Fibroblast of pulmonary artery (primary cell): ENCODE results near the gene ZFX.

Experiments
- DNase-seq: peaks from one replicate; pipeline ENCODE4 v3.0.0-alpha.2; 2010; ENCODE audit warnings: low read depth
- H3K4me3 ChIP-seq: replicated peaks from 2 replicates; pipeline ENCODE4 v1.5.1; 2011; ENCODE audit warnings: low read depth, mild to moderate bottlenecking, control low read depth, low read length, moderate library complexity
- TF ChIP-seq, protein P1 (sequence below): IDR thresholded peaks from 2 replicates; pipeline ENCODE4 v1.5.1; 2011; ENCODE audit warnings: mild to moderate bottlenecking, control low read depth, low read length, inconsistent platforms; ENCODE audit errors: missing control alignments

Gene ZFX

DNA sequence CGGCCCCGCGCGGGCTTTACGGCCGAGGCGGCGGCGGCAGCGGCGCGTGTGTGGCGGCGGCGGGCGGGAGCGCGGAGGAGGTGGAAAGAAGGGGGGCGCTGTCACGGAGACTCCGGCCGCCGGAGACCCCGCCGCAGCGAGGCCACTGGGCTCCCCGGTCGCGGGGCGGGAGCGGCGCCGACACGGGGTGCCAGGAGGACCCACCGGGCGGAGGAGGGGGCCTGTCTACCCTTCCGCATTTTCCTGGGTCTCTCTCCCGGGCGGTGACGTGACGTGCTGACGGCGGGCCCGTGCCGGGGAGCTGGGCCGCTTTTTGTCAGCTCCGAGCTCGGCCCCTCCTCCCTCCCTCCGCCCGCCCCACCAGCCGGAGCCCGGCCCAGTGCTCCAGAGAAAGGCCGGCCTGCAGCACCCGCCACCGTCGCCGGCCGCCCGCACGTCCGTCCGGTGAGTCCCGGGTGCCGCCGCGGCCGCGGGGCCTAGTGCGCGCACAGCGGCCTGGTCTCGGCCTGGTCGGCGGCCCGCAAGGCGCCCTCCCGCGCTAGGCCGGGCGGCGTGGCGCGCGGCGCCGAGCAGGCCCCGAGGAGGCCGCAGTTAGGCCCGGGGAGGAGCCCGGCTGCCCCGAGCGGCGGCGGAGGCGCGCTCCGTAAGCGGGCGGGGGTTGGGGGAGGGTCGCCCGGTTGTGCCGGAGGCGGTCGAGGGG is at the start of gene ZFX:
TSS of gene ZFX (plus strand) at position 379 of the 700 bp plus-strand sequence. CDS start 23,014 bp downstream, outside the sequence.
- TF ChIP-seq, protein P1, sequence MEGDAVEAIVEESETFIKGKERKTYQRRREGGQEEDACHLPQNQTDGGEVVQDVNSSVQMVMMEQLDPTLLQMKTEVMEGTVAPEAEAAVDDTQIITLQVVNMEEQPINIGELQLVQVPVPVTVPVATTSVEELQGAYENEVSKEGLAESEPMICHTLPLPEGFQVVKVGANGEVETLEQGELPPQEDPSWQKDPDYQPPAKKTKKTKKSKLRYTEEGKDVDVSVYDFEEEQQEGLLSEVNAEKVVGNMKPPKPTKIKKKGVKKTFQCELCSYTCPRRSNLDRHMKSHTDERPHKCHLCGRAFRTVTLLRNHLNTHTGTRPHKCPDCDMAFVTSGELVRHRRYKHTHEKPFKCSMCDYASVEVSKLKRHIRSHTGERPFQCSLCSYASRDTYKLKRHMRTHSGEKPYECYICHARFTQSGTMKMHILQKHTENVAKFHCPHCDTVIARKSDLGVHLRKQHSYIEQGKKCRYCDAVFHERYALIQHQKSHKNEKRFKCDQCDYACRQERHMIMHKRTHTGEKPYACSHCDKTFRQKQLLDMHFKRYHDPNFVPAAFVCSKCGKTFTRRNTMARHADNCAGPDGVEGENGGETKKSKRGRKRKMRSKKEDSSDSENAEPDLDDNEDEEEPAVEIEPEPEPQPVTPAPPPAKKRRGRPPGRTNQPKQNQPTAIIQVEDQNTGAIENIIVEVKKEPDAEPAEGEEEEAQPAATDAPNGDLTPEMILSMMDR = no peak
- DNase-seq = peak; percentile 59
- H3K4me3 ChIP-seq = peak within 1 kb of the TSS; percentile 85

DNA sequence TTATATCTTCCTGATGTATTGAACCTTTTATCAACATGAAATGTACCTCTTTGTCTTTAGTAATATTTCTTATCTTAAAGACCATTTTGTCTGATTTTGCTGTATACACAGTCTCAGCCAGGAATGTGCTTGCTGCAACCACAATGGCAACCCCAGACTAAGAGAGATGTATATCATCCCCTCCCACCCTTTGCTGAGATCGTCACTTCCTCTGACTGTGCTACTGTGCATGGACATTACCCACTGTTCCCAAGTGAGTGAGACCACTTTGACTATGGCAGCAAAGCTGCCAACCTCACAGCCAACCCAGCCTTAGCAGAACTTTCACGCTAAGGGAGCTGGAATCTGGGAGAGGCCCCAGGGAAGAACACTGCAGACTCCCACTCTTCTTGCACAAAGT is 48.8 kb upstream of the ZFX start:
- TF ChIP-seq, protein P1 = no peak
- H3K4me3 ChIP-seq = no peak overlapping the region
- peak; percentile 59 for DNase-seq

DNA sequence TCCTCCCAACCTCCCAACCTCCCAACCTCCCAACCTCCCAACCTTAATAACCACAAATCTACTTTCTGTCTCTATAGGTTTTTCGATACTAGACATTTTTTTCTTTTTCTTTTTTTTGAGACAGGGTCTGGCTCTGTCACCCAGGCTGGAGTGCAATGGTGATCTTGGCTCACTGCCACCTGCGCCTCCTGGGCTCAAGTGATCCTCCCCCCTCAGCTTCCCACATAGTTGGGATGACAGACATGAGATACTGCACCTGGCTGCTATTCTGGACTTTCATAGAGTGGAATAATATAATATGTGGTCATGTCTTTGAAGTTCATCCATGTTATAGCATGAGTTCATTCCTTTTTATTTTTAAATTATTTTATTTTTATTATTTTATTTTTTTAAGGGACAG is 39.5 kb upstream of the ZFX start:
- H3K4me3 ChIP-seq = no peak overlapping the region
- TF ChIP-seq, protein P1 = no peak
- DNase-seq = peak; percentile 9

DNA sequence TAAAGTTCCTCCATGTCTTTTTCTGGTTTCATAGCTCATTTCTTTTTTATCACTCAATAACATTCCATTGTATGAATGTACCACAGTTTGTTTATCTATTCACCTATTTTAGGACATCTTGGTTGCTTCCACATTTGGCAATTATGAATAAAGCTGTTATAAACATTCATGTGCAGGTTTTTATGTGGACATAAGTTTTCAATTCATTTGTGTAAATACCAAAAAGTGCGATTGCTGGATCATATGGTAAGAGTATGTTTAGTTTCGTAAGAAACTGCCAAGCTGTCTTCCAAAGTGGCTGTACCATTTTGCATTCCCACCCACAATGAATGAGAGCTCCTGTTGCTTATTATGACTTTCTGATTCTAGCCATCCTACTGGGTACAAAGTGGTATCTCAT is 36.3 kb upstream of the ZFX start:
- no peak for DNase-seq

DNA sequence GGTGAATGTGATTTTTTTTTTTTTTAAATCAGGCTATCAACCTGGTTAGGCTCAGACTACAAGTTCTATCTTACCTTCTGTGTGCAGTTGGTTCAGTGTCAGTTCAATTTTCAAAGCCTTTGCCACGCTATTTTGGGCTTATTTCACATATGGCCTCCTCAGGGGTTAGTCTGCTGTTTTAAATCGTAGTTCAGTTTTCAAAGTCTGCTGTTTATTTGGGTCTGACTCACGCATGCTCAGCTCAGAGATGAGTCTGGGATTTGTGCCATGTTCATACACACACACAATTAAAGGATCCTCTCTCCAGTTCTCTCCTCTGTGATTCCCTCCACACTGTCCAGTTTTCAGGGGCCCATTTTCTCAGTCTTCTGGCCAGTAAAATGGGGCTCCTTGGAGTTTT is 32.3 kb upstream of the ZFX start:
- peak; percentile 64 for DNase-seq
- TF ChIP-seq, protein P1 = no peak

More for the DNA sequence above, 36.3 kb upstream of the ZFX start:
- TF ChIP-seq, protein P1 = no peak
- no peak overlapping the region for H3K4me3 ChIP-seq

DNA sequence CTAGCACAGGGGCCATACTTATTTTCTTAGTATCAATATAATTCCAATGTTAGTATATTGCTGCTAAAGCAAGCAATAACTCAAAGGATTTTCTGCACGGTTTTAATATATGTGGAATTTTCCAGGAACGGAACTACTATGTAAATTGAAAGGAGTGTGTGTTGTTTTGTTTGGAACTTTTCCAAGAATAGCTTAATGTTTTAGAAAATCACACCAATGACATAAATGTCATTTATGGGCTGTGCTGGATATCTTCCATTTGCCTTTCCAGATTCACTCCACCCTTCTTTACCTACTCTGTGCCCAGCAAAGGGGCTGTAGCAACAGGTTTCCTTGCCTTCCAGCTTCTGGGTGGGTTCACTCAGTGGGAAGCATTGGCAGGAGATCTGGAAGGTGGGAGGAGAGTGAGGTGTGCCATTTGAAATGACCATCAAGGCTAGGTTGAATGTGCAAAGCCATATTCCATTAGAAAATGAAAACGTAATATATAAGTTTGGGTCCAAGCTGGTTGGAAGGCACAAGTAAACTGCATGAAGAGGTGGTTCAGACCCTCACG is 25.2 kb upstream of the ZFX start:
- H3K4me3 ChIP-seq = no peak overlapping the region
- DNase-seq = no peak
- TF ChIP-seq, protein P1 = no peak

More for the DNA sequence above, 32.3 kb upstream of the ZFX start:
- H3K4me3 ChIP-seq = no peak overlapping the region

DNA sequence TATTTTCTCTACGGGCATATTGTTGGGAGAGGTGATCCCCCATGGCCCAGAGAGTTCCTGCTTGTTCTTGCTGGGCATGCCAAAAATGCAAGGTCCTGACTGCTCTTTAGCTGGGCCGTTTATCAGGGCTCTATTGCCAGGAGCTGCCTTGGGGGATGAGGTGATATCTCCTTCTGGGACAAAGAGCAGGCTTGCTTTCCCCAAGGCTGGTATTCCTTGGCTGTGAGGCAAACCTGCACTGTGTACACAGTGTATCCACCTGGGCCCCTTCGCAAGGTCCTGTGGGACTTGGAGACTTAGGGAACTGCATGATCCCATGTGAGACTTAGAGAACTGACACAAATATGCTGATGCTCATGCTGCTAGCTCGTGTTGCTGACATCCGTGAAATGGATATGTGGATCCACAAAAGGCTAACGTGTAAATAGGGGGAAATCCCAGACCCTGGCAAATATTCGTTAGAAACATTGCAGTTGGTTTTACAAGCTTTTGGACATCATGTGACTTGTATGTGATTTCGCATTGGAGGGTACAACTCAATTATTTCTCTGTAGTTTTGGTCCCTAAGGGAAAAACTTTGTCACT is 24.4 kb upstream of the ZFX start:
- TF ChIP-seq, protein P1 = no peak
- no peak for DNase-seq
- H3K4me3 ChIP-seq = no peak overlapping the region
